HepG2 (cell line): ENCODE results near the gene AIF1. TPM values are rescaled to one million over a fixed set of nuclear protein-coding genes. Genes with fewer than 3 reads are reported as not detected.

Source experiments
- ATAC-seq: fragments of 200-7000 bp; cut with Tn5 transposase; 3 replicates; pipeline ENCODE4 v1.9.1; 2020; ENCODE audit warnings: mild to moderate bottlenecking, moderate library complexity
- BruUV-seq: library from RNA; stranded (reverse); fragments of 400-500 nt; replicated peaks from 2 replicates; lab custom pipeline; 2021; lab: Mats Ljungman, UMichigan
- CTCF ChIA-PET: fragments of 300-600 bp; formaldehyde crosslinking; extraction: SDS; loops from one replicate; lab custom pipeline; 2021; ENCODE audit warnings: low total read pairs, inconsistent platforms, low intra/inter-chr PET ratio; lab: Yijun Ruan, JAX
- POLR2A ChIA-PET: fragments of 350-600 bp; sonication (Branson Sonifier 250); formaldehyde crosslinking; loops from one replicate; lab custom pipeline; 2020; ENCODE audit warnings: antibody characterized with exemption, inconsistent platforms; lab: Yijun Ruan, JAX
- DNase-seq: peaks from one replicate; pipeline ENCODE4 v3.0.0-alpha.2; 2015; ENCODE audit warnings: low spot score
- FAIRE-seq: peaks from 3 replicates; lab custom pipeline; 2011; peaks lifted over from hg19 to GRCh38; lab: Jason Lieb, UNC
- H2AFZ ChIP-seq: one replicate; pipeline ENCODE4 v1.6.1; 2011; ENCODE audit warnings: low read length, inconsistent platforms
- H3K27ac ChIP-seq: fragments of 300-600 bp; 3 replicates; pipeline ENCODE4 v1.8.0; 2011; ENCODE audit warnings: mixed run types, mild to moderate bottlenecking, mixed read lengths, low read length, inconsistent platforms; ENCODE audit not compliant: insufficient read depth; ENCODE audit errors: extremely low read length
- H3K27me3 ChIP-seq, 2 experiments: fragments of 200-600 bp in 1 of 2; 2 replicates in 1 of 2; 3 replicates in 1 of 2; pipeline versions ENCODE4 v1.6.0 to v1.8.0; 2011; ENCODE audit warnings: low read length in 2 of 2, mild to moderate bottlenecking in 2 of 2, moderate library complexity in 2 of 2, inconsistent platforms in 1 of 2; ENCODE audit not compliant: insufficient read depth in 2 of 2, control insufficient read depth in 1 of 2
- H3K36me3 ChIP-seq, 2 experiments: fragments of 200-600 bp in 1 of 2; replicated peaks in 1 of 2; 2 replicates in 1 of 2; 3 replicates in 1 of 2; pipeline versions ENCODE4 v1.5.1 to v1.8.0; 2011; ENCODE audit warnings: low read length in 2 of 2, inconsistent platforms in 1 of 2; ENCODE audit not compliant: insufficient read depth in 2 of 2, control insufficient read depth in 1 of 2
- H3K4me1 ChIP-seq: 2 replicates; pipeline ENCODE4 v1.5.1; 2012; ENCODE audit warnings: low read length, inconsistent platforms; ENCODE audit not compliant: insufficient read depth
- H3K4me2 ChIP-seq: 2 replicates; pipeline ENCODE4 v1.6.0; 2011; ENCODE audit warnings: low read depth, low read length, inconsistent platforms
- H3K4me3 ChIP-seq, 3 experiments: fragments of 200-600 bp in 1 of 3; sonication (generic), shearing (Covaris generic) in 1 of 3; replicated peaks in 1 of 3; 2 replicates each; pipeline ENCODE4 v1.5.1; 2011 to 2016; ENCODE audit warnings: low read length in 3 of 3, inconsistent platforms in 2 of 3, low read depth in 2 of 3, mild to moderate bottlenecking in 2 of 3, control low read depth in 1 of 3, mixed read lengths in 1 of 3; ENCODE audit not compliant: insufficient read depth in 1 of 3
- H3K79me2 ChIP-seq: one replicate; pipeline ENCODE4 v1.6.1; 2011; ENCODE audit warnings: low read length, inconsistent platforms; ENCODE audit not compliant: insufficient read depth
- H3K9ac ChIP-seq: 2 replicates; pipeline ENCODE4 v1.6.0; 2011; ENCODE audit warnings: mild to moderate bottlenecking, low read depth, low read length, inconsistent platforms; ENCODE audit not compliant: insufficient read depth
- H3K9me3 ChIP-seq: 2 replicates; pipeline ENCODE4 v1.5.1; 2012; ENCODE audit warnings: mild to moderate bottlenecking, low read length
- H4K20me1 ChIP-seq: 2 replicates; pipeline ENCODE4 v1.6.0; 2011; ENCODE audit warnings: inconsistent platforms, mild to moderate bottlenecking, low read length, moderate library complexity; ENCODE audit not compliant: insufficient read depth
- CBX1 ChIP-seq: IDR thresholded peaks from one replicate; pipeline ENCODE4 v1.6.1; 2016; ENCODE audit warnings: antibody characterized with exemption, low read depth
- E2F1 ChIP-seq: sonication (generic); formaldehyde crosslinking; IDR thresholded peaks from 2 replicates; pipeline ENCODE4 v1.5.0; 2020; ENCODE audit warnings: missing genetic modification reagents
- EZH2 ChIP-seq: conservative IDR thresholded peaks from 2 replicates; pipeline ENCODE4 v1.6.1; 2012; ENCODE audit warnings: mild to moderate bottlenecking, low read depth, low read length, moderate library complexity
- GMEB1 ChIP-seq: sonication (generic); formaldehyde crosslinking; IDR thresholded peaks from 2 replicates; pipeline ENCODE4 v1.5.1; 2020; ENCODE audit warnings: missing genetic modification reagents, mild to moderate bottlenecking, borderline replicate concordance
- KLF12 ChIP-seq: sonication (generic); formaldehyde crosslinking; IDR thresholded peaks from 2 replicates; pipeline ENCODE4 v1.4.0; 2020; ENCODE audit warnings: missing genetic modification reagents, borderline replicate concordance
- KLF13 ChIP-seq: sonication (generic); formaldehyde crosslinking; IDR thresholded peaks from 2 replicates; pipeline ENCODE4 v1.4.0; 2020; ENCODE audit warnings: mild to moderate bottlenecking, missing genetic modification reagents
- MXD4 ChIP-seq: IDR thresholded peaks from 2 replicates; pipeline ENCODE4 v1.6.1; 2016; ENCODE audit warnings: mild to moderate bottlenecking, missing biosample characterization, missing genetic modification reagents
- MZF1 ChIP-seq: sonication (generic); formaldehyde crosslinking; IDR thresholded peaks from 2 replicates; pipeline ENCODE4 v1.8.1; 2023; ENCODE audit warnings: mild to moderate bottlenecking, missing genetic modification reagents, borderline replicate concordance
- SMC3 ChIP-seq: IDR thresholded peaks from 2 replicates; pipeline ENCODE4 v1.6.1; 2011; ENCODE audit warnings: low read length, improper control_type of control experiment
- SP4 ChIP-seq: sonication (generic); formaldehyde crosslinking; IDR thresholded peaks from 2 replicates; pipeline ENCODE4 v1.8.1; 2023; ENCODE audit warnings: mild to moderate bottlenecking, missing genetic modification reagents
- ZNF292 ChIP-seq: sonication (generic); formaldehyde crosslinking; IDR thresholded peaks from 2 replicates; pipeline ENCODE4 v1.8.1; 2022; ENCODE audit warnings: mild to moderate bottlenecking, low read depth, missing genetic modification reagents, borderline replicate concordance
- WGBS: methylation state at CpG from one replicate; pipeline ENCODE4 v1.1.6; 2017; ENCODE audit warnings: low lambda C conversion rate; 5-methylcytosine and 5-hydroxymethylcytosine counted together
- in situ Hi-C: cut with HindIII; loops from 2 replicates; pipeline ENCODE4 v1.10.0; 2017; ENCODE audit warnings: low pct_unique_long_range_greater_than_20kb; ENCODE audit not compliant: extremely low pct_ligation_motif_present
- intact Hi-C: fragments of 100-400 bp; cut with micrococcal nuclease; formaldehyde crosslinking; loops from one replicate; pipeline ENCODE4 v1.10.0; 2022; ENCODE audit not compliant: unreplicated experiment
- polyA plus RNA-seq, 8 experiments: library from polyadenylated mRNA; depleted of rRNA in 3 of 8; stranded (reverse) in 7 of 8; unstranded in 1 of 8; fragments of >200 nt; fragmentation: Illumina TruSeq in 4 of 8; extraction: Trizol in 4 of 8; gene quantifications; 2 replicates each; pipeline versions ENCODE4 v1.2.1 to v1.2.3, GENCODE V29; 2011 to 2016; ENCODE audit warnings: low read depth in 4 of 8, missing spikeins in 1 of 8, mixed read lengths in 1 of 8; ENCODE audit not compliant: insufficient read depth in 1 of 8
- total RNA-seq, 5 experiments: library from RNA; depleted of rRNA; stranded (reverse); fragments of >200 nt; fragmentation: Illumina TruSeq; extraction: Trizol; gene quantifications; 2 replicates each; pipeline ENCODE4 v1.2.3, GENCODE V29; 2016; ENCODE audit warnings: low read depth in 1 of 5
- TF ChIP-seq, protein P1 (sequence below): sonication (generic); formaldehyde crosslinking; IDR thresholded peaks from one replicate; pipeline ENCODE4 v1.5.1; 2020; ENCODE audit warnings: mild to moderate bottlenecking, missing genetic modification reagents; ENCODE audit errors: not compliant biosample characterization

The AIF1 gene
- total and polyA plus RNA-seq, 2 of the 13 experiments (the other 11 are each of a cell fraction or from before 2014, with no cell fraction given), result 1.5 TPM; not detected in 1

- Histone ChIP-seq H3K27ac (no peak overlapping the region), H3K79me2 (no peaks in the 10 kb centered on the region), H3K9me3 (no peaks in the 10 kb centered on the region), H3K36me3 (peaks cover 70 to 99% of the 10 kb centered on the region in 2 experiments), H4K20me1 (no peaks in the 10 kb centered on the region), H3K4me2 (no peak overlapping the region), H3K9ac (no peak overlapping the region), H3K4me3 (no peak overlapping the region), H3K4me1 (no peaks in the 10 kb centered on the region), H3K27me3 (no peaks in the 10 kb centered on the region), H2AFZ (no peak overlapping the region)
- in situ Hi-C loops, result no loop called here
- CTCF ChIA-PET, result no interaction called here
- ATAC-seq (no peak), DNase-seq (no peak), FAIRE-seq (no peak)
- BruUV-seq, result no TSS peak
- WGBS, result 97% methylated on average over 26 of the region's 26 CpGs
- intact Hi-C loops, result no loop called here
- POLR2A ChIA-PET, result interaction anchor here (0.6 to 2.4 kb wide), 4 partner anchors 11 to 201 kb away, joined by 4 to 9 read pairs (median 5); partner anchors contain the start of genes C6orf47 and PRRC2A
- TF ChIP-seq MZF1 (CRISPR knock-in tag), result no peak
- TF ChIP-seq CBX1, result no peak
- TF ChIP-seq SMC3, result no peak
- TF ChIP-seq KLF12 (CRISPR knock-in tag), result no peak
- no peak for TF ChIP-seq KLF13 (CRISPR knock-in tag)
- TF ChIP-seq MXD4 (CRISPR knock-in tag), result no peak
- TF ChIP-seq SP4 (CRISPR knock-in tag), result no peak
- no peak for TF ChIP-seq E2F1 (CRISPR knock-in tag)
- no peak for TF ChIP-seq GMEB1 (CRISPR knock-in tag)
- TF ChIP-seq, protein P1, sequence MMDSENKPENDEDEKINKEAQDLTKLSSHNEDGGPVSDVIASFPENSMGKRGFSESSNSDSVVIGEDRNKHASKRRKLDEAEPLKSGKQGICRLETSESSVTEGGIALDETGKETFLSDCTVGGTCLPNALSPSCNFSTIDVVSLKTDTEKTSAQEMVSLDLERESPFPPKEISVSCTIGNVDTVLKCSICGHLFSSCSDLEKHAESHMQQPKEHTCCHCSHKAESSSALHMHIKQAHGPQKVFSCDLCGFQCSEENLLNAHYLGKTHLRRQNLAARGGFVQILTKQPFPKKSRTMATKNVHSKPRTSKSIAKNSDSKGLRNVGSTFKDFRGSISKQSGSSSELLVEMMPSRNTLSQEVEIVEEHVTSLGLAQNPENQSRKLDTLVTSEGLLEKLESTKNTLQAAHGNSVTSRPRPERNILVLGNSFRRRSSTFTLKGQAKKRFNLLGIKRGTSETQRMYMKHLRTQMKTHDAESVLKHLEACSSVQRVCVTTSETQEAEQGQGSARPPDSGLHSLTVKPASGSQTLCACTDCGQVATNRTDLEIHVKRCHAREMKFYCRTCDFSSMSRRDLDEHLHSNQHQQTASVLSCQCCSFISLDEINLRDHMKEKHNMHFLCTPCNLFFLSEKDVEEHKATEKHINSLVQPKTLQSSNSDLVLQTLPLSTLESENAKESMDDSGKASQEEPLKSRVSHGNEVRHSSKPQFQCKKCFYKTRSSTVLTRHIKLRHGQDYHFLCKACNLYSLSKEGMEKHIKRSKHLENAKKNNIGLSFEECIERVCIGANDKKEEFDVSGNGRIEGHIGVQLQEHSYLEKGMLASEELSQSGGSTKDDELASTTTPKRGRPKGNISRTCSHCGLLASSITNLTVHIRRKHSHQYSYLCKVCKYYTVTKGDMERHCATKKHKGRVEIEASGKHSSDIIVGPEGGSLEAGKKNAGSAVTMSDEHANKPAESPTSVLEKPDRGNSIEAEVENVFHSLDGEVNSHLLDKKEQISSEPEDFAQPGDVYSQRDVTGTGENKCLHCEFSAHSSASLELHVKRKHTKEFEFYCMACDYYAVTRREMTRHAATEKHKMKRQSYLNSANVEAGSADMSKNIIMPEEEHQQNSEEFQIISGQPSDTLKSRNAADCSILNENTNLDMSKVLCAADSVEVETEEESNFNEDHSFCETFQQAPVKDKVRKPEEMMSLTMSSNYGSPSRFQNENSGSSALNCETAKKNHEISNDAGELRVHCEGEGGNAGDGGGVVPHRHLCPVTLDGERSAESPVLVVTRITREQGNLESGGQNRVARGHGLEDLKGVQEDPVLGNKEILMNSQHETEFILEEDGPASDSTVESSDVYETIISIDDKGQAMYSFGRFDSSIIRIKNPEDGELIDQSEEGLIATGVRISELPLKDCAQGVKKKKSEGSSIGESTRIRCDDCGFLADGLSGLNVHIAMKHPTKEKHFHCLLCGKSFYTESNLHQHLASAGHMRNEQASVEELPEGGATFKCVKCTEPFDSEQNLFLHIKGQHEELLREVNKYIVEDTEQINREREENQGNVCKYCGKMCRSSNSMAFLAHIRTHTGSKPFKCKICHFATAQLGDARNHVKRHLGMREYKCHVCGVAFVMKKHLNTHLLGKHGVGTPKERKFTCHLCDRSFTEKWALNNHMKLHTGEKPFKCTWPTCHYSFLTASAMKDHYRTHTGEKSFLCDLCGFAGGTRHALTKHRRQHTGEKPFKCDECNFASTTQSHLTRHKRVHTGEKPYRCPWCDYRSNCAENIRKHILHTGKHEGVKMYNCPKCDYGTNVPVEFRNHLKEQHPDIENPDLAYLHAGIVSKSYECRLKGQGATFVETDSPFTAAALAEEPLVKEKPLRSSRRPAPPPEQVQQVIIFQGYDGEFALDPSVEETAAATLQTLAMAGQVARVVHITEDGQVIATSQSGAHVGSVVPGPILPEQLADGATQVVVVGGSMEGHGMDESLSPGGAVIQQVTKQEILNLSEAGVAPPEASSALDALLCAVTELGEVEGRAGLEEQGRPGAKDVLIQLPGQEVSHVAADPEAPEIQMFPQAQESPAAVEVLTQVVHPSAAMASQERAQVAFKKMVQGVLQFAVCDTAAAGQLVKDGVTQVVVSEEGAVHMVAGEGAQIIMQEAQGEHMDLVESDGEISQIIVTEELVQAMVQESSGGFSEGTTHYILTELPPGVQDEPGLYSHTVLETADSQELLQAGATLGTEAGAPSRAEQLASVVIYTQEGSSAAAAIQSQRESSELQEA (CRISPR knock-in tag), result peak; percentile 47
- no peak for TF ChIP-seq ZNF292 (CRISPR knock-in tag)
- no peak for TF ChIP-seq EZH2
These were observed 17.4 kb downstream of the AIF1 start for GRCh38 chr6:31632279-31632946.
